Stimulated activated CD8-positive, alpha-beta memory T cell treated with anti-CD3 and anti-CD28 coated beads, Interleukin-12 subunit alpha, Interleukin-12 subunit beta, amount 100 ng/mL, for 24 hours (primary cell): ENCODE data around the gene KCTD1.

ENCODE experiments used
- DNase-seq: peaks from one replicate; pipeline ENCODE4 v3.0.0-alpha.2; 2020; ENCODE audit errors: extremely low read depth

The KCTD1 gene

GRCh38 chr18:26480897-26481795 lies 67.2 kb downstream of the KCTD1 start:
- no peak for DNase-seq

- DNase-seq, result no peak
Measured at GRCh38 chr18:26479681-26480079, 68.7 kb downstream of the KCTD1 start.

- DNase-seq, result no peak
Measured at GRCh38 chr18:26479065-26479680, 69.2 kb downstream of the KCTD1 start.

GRCh38 chr18:26477828-26478466 lies 70.4 kb downstream of the KCTD1 start:
- DNase-seq, result no peak

DNA sequence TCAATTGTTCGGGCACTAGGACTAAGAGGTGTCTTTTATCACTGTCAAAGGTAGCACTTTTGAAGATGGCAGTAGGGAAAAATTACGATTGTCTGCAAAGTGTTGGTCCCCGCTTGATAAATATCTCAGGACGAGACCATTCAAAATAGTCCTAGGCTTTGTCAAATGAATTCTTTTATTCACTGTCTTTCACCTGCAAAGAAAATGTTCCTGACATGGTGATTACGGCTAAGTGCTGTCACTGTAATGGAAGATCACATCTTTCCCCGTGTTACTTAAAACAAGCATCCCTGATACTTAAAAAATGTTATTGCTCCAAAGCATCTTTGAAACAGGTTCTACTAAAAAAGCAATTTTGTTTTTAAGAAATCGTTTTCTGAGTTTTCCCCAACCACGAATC lies 71.7 kb downstream of the KCTD1 start:
- no peak for DNase-seq

DNA sequence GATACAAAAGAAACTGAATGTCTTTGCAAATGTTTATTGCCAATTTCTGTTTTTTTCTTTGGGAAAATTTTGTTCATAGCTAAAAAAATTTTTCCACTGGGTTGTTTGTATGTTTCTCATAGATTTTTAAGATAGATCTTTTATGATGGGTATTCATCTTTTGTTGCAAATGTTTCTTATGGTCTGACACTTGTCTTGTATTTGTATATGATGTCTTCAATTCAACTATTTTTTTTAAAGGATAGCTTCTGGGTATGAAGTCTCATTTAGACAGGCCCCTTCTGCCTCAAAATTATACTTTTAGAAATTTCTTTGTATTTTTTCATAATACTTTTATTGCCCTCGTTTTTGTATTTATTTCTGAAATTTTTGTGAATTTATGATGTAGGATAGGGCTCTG lies 73.8 kb downstream of the KCTD1 start:
- DNase-seq, result no peak

DNA sequence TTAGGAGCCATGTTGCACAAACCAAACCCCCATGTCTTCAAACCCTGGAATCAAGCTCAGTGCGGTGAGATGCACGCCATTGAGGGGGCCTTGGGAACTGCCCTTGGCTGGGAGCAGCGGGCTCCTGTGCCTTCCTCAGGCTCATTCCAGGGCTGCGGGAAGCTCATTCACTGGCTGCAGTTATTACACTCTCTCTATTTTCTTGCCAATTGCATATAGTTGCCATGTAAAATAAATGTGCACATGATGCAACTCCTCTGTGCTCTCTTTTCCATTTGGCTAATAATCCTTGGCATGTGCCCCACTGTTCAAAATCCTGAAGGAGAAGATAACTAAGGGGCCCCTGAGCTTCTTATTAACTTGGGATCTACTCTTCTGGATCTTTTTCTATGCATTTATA lies 74.7 kb downstream of the KCTD1 start:
- DNase-seq, result no peak

- DNase-seq, result no peak
Measured at GRCh38 chr18:26471826-26472225, 76.5 kb downstream of the KCTD1 start.

DNA sequence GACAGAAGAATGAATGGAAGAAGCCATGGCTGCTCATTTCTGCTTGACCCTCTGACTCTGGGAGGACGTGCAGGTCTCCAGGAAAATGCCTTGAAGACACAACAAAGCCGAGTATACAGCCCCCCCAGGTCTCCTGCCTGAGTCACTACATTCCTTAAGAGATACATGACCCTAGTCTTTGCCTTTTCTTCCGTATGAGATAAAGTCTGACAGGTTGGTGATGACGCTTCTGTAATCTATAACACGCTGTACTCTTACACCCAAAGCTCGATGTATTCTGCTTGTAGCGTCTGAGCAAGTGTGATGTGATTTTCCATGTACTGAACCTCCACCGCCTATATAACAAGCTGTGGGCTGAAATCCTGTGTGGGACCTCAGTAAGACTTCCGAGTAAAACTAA lies 77.3 kb downstream of the KCTD1 start:
- DNase-seq, result no peak

DNA sequence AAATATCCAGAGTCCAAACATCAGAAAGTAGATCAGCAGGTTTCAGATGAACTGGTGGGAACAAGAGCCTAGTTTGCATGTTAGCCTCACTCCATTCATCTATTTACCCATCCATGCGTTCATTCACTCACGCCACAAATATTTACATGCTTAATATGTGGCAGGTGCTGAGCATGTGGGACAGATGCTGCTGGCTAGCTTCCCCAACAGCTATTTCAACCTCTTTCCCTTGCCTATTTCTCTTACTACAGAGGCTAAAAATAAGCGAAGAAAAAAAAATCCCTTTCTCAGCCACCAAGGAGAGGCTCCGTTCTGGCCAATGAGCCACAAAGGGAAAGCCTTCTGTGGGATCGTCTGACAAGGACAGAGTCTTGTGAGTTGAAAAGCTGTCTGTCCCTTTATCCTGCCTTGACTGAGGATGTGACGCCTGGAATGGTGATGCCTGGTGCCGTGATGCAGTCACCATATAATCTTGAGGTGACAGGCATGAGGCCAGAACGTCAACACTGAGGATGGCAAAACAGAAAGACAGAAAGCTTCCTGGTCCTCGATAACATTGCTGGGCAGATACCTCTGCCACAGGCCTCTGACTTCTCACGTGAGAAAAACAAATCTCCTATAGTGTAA lies 78.2 kb downstream of the KCTD1 start:
- DNase-seq, result no peak

DNA sequence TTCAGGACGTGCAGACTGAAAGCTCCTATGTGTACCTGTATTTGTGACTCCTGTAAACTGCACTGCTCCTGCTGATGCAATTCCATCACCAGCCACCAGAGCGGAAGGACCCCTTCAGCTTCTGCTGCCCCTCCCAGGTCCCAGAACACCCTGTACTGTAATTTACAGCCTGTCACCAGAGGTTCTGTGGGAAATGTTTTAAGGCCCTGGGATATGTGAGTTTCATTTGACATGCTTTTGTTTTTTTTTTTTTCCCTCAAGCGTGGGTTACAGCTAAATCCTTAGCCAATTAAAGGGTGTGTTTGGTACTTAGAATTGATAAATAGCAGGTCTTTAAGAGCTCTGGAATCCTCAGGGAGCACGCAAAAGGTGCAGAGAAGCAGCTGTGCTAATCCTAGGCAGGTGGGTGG lies 79.4 kb downstream of the KCTD1 start:
- DNase-seq, result no peak

- no peak for DNase-seq
Measured at GRCh38 chr18:26466026-26466425, 82.3 kb downstream of the KCTD1 start.

GRCh38 chr18:26465431-26465830 lies 82.9 kb downstream of the KCTD1 start:
- no peak for DNase-seq

DNA sequence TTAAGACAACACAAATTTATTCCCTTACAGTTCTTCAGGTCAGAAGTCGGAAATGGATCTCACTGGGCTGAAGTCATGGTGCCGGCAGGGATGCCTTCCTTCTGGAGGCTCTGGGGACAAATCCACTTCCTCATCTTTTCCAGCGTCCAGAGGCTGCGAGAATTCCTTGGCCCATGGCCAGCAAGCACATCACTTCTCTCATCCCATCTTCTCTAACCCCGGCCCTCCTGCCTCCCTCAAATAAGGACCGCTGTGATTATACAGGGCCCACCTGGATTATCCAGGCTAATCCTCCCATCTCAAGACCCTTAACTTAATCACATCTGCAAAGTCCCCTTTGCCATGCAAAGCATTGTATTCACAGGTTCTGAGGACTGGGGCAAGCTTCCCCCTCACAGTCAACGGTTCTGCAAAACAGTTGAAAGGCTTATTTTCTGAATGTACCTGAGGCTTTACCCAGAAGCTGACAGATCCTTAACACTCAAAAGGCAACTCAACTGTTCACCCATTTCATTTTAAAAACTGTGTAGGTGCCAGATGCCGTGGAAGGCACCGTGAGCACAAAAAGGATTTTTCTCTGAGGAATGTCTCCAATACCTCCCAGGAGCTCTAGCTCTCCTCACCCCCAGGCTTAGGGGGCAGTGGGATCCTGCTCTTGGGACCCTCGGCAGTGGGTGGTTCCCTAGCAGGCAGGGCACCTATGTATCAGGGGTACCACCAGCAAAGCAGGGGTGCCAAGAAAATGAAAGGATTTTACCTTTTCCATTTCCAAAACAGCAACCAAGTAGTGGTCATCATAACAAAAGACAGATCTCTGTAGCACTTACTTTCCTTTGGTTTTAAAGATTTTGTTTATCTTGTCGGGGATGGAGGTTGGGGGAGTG lies 84.0 kb downstream of the KCTD1 start:
- DNase-seq, result no peak

DNA sequence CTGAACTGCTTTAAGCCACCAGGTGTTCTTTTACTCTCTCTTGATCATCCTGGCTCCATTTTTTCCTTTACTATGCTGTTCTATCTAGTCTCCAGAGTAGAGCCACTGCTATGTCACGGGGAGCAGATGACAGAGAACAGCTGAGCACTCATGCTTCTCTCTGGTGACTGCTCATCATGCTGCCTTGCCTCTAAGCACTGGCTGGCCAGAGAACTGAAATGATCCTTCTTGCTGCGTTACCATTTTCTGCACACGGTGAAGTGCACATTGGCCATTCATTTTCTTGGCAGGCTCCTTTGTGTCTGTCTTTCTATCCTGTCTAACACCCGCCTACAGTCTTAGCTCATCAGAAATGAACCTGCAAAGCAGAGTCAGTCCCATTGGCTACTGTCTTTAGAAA lies 86.0 kb downstream of the KCTD1 start:
- no peak for DNase-seq

GRCh38 chr18:26461405-26461804 lies 86.9 kb downstream of the KCTD1 start:
- no peak for DNase-seq

DNA sequence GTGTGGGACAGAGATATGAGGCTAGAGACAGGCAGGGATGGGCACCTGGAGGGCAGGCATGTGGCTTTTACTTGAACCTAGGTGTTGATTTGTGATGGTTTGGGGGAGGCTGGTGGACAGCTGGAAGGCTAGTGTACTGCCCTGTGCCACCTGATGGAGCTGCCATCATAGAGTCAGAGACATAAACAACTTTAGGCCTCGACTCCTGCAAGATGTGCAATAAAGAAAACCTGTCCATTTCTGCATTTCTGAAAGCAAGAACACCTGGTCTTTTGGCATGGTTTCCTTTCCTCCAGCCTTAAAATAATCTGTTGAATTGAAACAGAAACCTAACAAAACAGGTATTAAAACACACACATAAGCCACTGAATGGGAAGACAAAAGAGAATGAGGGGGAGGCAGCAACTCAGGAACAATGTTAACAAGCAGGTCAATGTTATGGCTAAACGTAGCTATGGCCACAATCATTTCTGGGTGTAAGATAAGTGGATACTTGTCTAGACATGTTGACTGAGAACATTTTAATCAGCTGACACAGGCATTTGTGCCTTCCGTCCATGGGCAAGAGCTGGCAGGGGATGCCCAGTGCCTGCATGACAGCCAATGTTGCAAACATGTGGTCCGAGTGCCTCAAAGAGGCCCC lies 87.8 kb downstream of the KCTD1 start:
- no peak for DNase-seq

DNA sequence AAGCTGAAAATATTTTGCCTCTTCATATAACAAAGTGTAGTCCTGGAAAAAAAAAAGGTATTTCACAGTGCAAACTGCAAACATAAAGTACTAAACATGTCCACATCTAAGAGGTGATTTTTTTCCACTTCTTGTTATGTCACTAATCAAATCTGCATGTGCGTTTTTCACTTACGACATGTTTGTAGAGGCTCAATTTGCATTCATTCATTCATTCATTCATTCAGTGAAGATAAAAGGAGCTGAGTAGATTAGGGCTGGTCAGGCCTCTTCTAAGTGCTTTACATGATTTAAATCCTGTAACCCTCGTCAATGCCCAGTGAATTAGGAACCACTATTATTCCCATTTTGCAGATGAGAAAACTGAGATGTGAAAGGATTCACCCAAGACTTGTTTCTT lies 88.5 kb downstream of the KCTD1 start:
- no peak for DNase-seq

DNA sequence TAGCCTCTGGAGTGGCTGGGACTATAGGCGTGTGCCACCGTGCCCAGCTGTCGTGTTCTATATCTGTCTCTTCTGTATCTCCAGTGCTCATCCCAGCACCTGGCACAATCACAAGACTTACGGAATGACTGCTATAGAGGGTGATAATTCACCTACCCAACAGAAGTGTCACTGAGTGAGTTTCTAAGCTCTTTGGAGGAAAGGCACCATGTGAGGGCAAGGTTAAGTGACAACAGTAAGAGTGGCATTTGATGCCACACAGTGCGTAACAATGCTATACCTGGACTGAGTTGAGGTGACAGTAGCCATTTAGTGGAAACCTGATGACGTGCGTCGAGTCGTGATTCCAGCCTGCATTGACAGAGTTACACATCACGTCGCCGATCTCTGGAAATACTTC lies 89.0 kb downstream of the KCTD1 start:
- DNase-seq, result no peak

- DNase-seq, result no peak
Measured at GRCh38 chr18:26458526-26459232, 89.7 kb downstream of the KCTD1 start.
